Smooth muscle cell (in vitro differentiated cells): ENCODE data around the gene DCC. TPM values are rescaled to one million over a fixed set of nuclear protein-coding genes. Genes with fewer than 3 reads are reported as not detected.
A peak's percentile ranks its signal among the peaks of the same experiment; 100 is the strongest.

Experiments used
- DNase-seq: peaks from one replicate; lab custom pipeline; 2025; ENCODE audit not compliant: unreplicated experiment; lab: John Stamatoyannopoulos, UW
- H2AFZ ChIP-seq: fragments of 200-600 bp; sonication (generic); 2 replicates; pipeline ENCODE4 v1.6.0; 2016; ENCODE audit warnings: antibody characterized with exemption, low read depth, mild to moderate bottlenecking
- H3F3A ChIP-seq: fragments of 200-600 bp; sonication (generic); 2 replicates; pipeline ENCODE4 v1.6.0; 2017; ENCODE audit warnings: antibody characterized with exemption, low read depth
- H3K27ac ChIP-seq: fragments of 200-600 bp; sonication (generic); 2 replicates; pipeline ENCODE4 v1.5.1; 2016; ENCODE audit warnings: low read depth, mild to moderate bottlenecking
- H3K27me3 ChIP-seq: fragments of 200-600 bp; sonication (generic); 2 replicates; pipeline ENCODE4 v1.6.1; 2016; ENCODE audit warnings: low read depth, mild to moderate bottlenecking
- H3K36me3 ChIP-seq: fragments of 200-600 bp; sonication (generic); 2 replicates; pipeline ENCODE4 v1.5.1; 2016; ENCODE audit warnings: low read depth
- H3K4me1 ChIP-seq: fragments of 200-600 bp; sonication (generic); 2 replicates; pipeline ENCODE4 v1.5.1; 2016; ENCODE audit warnings: low read depth
- H3K4me2 ChIP-seq: fragments of 200-600 bp; sonication (generic); 2 replicates; pipeline ENCODE4 v1.6.0; 2016; ENCODE audit warnings: mild to moderate bottlenecking
- H3K4me3 ChIP-seq: fragments of 200-600 bp; sonication (generic); 2 replicates; pipeline ENCODE4 v1.5.1; 2016; ENCODE audit warnings: mild to moderate bottlenecking
- H3K79me2 ChIP-seq: fragments of 200-600 bp; sonication (generic); 2 replicates; pipeline ENCODE4 v1.6.0; 2016; ENCODE audit warnings: low read depth, mild to moderate bottlenecking
- H3K9ac ChIP-seq: fragments of 200-600 bp; sonication (generic); 2 replicates; pipeline ENCODE4 v1.6.0; 2016; ENCODE audit warnings: low read depth
- H3K9me3 ChIP-seq: fragments of 200-600 bp; sonication (generic); replicated peaks from 2 replicates; pipeline ENCODE4 v1.5.1; 2016; ENCODE audit warnings: low read depth
- H4K20me1 ChIP-seq: fragments of 200-600 bp; sonication (generic); 2 replicates; pipeline ENCODE4 v1.6.0; 2016; ENCODE audit warnings: low read depth
- WGBS: methylation state at CpG from one replicate; pipeline ENCODE4 v1.1.7; 2016; ENCODE audit warnings: low lambda C conversion rate; 5-methylcytosine and 5-hydroxymethylcytosine counted together
- polyA plus RNA-seq: library from polyadenylated mRNA; unstranded; fragments of >200 nt; fragmentation: Nextera tagmentation; extraction: Ambion mirVana; gene quantifications from 2 replicates; pipeline ENCODE4 v1.2.1, GENCODE V29; 2016
- total RNA-seq: library from RNA; depleted of rRNA; stranded (reverse); fragments of >200 nt; gene quantifications from 2 replicates; pipeline ENCODE4 v1.2.3, GENCODE V29; 2014
- TF ChIP-seq, protein P1 (sequence below): fragments of 200-600 bp; sonication (generic); IDR thresholded peaks from 2 replicates; pipeline ENCODE4 v1.5.1; 2017; ENCODE audit warnings: borderline replicate concordance, mild to moderate bottlenecking, antibody characterized with exemption; ENCODE audit not compliant: insufficient read depth, poor library complexity, severe bottlenecking

DCC gene
- total and polyA plus RNA-seq, 2 experiments from 2014 or later = not detected

DNA sequence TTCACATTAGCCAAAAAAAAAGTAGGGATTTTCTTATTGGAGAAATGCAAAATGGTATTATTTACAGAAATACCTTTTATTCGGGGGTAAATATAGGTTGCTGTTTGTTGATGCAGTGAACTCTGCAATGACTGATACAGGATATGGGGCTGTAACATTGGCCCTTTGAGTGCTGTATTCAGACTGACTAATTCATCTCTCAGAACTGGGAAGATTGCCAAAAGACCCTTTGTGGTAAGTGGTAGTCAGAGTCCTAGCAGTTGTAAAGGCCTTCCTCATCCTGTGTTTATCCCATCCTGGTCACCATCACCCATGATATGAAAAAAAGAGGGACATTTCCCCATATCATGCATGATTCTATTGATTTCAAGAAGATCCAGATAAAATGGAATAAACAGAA lies 14.0 kb upstream of the DCC start:
- H3K9ac ChIP-seq = no peak overlapping the region
- H3F3A ChIP-seq = no peaks in the 10 kb centered on the region
- no peak overlapping the region for H2AFZ ChIP-seq
- no peak overlapping the region for H3K4me3 ChIP-seq
- no peaks in the 10 kb centered on the region for H3K9me3 ChIP-seq
- no peak overlapping the region for H3K27ac ChIP-seq
- no peaks in the 10 kb centered on the region for H3K79me2 ChIP-seq
- 100% methylated on average over 1 of the region's 1 CpG for WGBS
- no peaks in the 10 kb centered on the region for H3K36me3 ChIP-seq
- TF ChIP-seq, protein P1, sequence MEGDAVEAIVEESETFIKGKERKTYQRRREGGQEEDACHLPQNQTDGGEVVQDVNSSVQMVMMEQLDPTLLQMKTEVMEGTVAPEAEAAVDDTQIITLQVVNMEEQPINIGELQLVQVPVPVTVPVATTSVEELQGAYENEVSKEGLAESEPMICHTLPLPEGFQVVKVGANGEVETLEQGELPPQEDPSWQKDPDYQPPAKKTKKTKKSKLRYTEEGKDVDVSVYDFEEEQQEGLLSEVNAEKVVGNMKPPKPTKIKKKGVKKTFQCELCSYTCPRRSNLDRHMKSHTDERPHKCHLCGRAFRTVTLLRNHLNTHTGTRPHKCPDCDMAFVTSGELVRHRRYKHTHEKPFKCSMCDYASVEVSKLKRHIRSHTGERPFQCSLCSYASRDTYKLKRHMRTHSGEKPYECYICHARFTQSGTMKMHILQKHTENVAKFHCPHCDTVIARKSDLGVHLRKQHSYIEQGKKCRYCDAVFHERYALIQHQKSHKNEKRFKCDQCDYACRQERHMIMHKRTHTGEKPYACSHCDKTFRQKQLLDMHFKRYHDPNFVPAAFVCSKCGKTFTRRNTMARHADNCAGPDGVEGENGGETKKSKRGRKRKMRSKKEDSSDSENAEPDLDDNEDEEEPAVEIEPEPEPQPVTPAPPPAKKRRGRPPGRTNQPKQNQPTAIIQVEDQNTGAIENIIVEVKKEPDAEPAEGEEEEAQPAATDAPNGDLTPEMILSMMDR = no peak
- no peak overlapping the region for H3K4me2 ChIP-seq
- no peaks in the 10 kb centered on the region for H3K4me1 ChIP-seq
- H4K20me1 ChIP-seq = no peaks in the 10 kb centered on the region
- DNase-seq = no peak
- no peaks in the 10 kb centered on the region for H3K27me3 ChIP-seq

DNA sequence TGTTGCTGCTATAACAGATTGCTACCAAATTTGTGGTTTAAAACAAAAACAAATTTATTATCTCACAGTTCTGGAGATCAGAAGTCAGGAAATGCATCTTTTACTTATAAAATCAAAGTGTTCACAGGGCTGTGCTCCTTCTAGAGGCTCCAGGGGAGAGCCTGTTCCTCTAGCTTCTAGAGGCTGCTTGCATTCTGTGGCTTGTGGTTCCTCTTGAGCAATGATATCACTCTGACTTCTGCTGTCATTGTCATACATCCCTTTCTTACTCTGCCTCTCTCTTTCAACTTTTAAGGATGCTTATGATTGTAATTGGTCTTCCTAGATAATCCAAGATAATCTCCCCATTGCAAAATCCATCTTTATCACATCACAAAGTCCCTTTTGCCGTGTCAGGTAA lies 6.1 kb upstream of the DCC start:
- WGBS = 60% methylated on average over 1 of the region's 1 CpG
- Histone ChIP-seq H3K79me2 (no peaks in the 10 kb centered on the region), H3K27me3 (peaks cover 7% of the 10 kb centered on the region), H4K20me1 (no peaks in the 10 kb centered on the region), H3K4me3 (no peak overlapping the region), H3F3A (peaks cover 16% of the 10 kb centered on the region), H2AFZ (no peak overlapping the region), H3K4me2 (no peak overlapping the region), H3K27ac (peak overlapping the region; percentile 72), H3K9ac (no peak overlapping the region), H3K9me3 (no peaks in the 10 kb centered on the region), H3K36me3 (no peaks in the 10 kb centered on the region), H3K4me1 (no peaks in the 10 kb centered on the region)
- DNase-seq = no peak
- TF ChIP-seq, protein P1 = no peak

DNA sequence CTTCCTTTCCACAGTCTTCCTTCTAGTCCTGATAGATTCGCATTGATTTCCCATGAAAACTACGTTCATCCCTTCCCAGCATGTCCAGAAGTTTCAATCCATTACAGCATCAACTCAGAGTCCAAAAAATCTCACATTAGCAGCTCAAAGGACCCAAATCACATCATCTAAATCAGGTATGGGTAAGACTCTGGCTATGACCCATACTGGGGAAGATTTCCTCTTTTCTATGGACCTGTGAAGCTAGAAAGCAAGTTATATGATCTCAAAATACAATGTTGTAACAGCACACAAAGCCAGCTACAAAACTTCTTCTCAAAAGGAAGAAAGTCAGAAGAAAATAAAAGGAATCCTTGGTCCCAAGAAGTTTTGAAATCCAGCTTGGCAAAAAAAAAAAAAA lies 5.7 kb upstream of the DCC start:
- 93% methylated on average over 2 of the region's 2 CpGs for WGBS
- Histone ChIP-seq H3K4me3 (no peak overlapping the region), H3K4me2 (peak overlapping the region; percentile 62), H2AFZ (no peak overlapping the region), H3F3A (peaks cover 16% of the 10 kb centered on the region), H4K20me1 (no peaks in the 10 kb centered on the region), H3K9me3 (no peaks in the 10 kb centered on the region), H3K36me3 (no peaks in the 10 kb centered on the region), H3K27me3 (peaks cover 12% of the 10 kb centered on the region), H3K27ac (peak overlapping the region; percentile 72), H3K9ac (no peak overlapping the region), H3K79me2 (no peaks in the 10 kb centered on the region), H3K4me1 (no peaks in the 10 kb centered on the region)
- TF ChIP-seq, protein P1 = no peak
- no peak for DNase-seq

DNA sequence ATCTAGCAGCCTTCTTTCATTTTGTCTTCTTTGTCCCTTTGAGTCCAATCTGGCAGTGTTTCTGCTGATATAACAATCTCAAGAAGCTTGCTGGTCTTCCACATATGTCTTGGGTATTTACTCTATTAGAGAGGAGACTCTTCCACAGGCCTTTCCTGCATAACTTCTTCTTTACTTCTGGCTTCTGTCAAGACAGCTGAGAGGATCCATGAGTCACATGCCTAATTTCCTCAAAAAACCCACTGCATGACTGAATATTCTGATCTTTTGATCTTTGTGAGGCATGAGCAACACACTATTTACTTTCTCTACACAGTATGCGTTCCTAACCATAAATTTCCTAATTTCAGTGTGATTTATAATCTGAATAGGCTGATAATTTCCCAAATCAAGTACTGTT lies 5.1 kb upstream of the DCC start:
- peaks cover 16% of the 10 kb centered on the region for H3F3A ChIP-seq
- H4K20me1 ChIP-seq = no peaks in the 10 kb centered on the region
- no peaks in the 10 kb centered on the region for H3K36me3 ChIP-seq
- no peaks in the 10 kb centered on the region for H3K9me3 ChIP-seq
- H3K27ac ChIP-seq = peak overlapping the region; percentile 72
- no peak for DNase-seq
- no peak overlapping the region for H3K4me3 ChIP-seq
- no peak overlapping the region for H2AFZ ChIP-seq
- peak overlapping the region; percentile 62 for H3K4me2 ChIP-seq
- WGBS = 6% methylated on average over 1 of the region's 1 CpG
- H3K79me2 ChIP-seq = no peaks in the 10 kb centered on the region
- H3K4me1 ChIP-seq = no peaks in the 10 kb centered on the region
- TF ChIP-seq, protein P1 = no peak
- no peak overlapping the region for H3K9ac ChIP-seq
- peaks cover 18% of the 10 kb centered on the region for H3K27me3 ChIP-seq
